IMR-90 (cell line): ENCODE measurements around the gene TSEN15. TPM values are rescaled to one million over a fixed set of nuclear protein-coding genes. Genes with fewer than 3 reads are reported as not detected.

Source experiments
- ATAC-seq: fragments of 200-7000 bp; cut with Tn5 transposase; 2 replicates; pipeline ENCODE4 v1.9.1; 2020; ENCODE audit warnings: low read depth, mild to moderate bottlenecking, moderate library complexity
- BruUV-seq: library from RNA; stranded (reverse); fragments of 400-500 nt; replicated peaks from 2 replicates; lab custom pipeline; 2021; lab: Mats Ljungman, UMichigan
- CTCF ChIA-PET: fragments of 300-600 bp; formaldehyde crosslinking; extraction: SDS; loops from one replicate; lab custom pipeline; 2021; ENCODE audit warnings: antibody characterized with exemption; lab: Yijun Ruan, JAX
- POLR2A ChIA-PET: fragments of 300-600 bp; sonication (Branson Sonifier 250); formaldehyde crosslinking; loops from one replicate; lab custom pipeline; 2022; ENCODE audit warnings: antibody characterized with exemption; ENCODE audit not compliant: unreplicated experiment; lab: Charles Lee
- DNase-seq: peaks from one replicate; pipeline ENCODE4 v3.0.0; 2013
- H2AFZ ChIP-seq: replicated peaks from 2 replicates; pipeline ENCODE3; 2013; ENCODE audit warnings: low read length, mild to moderate bottlenecking; ENCODE audit not compliant: poor library complexity
- H2AK5ac ChIP-seq: 2 replicates; pipeline ENCODE4 v1.6.1; 2013; ENCODE audit warnings: low read depth, low read length, inconsistent platforms
- H2AK9ac ChIP-seq: replicated peaks from 2 replicates; pipeline ENCODE3; 2013; ENCODE audit warnings: mild to moderate bottlenecking, low read depth, low read length, moderate library complexity; ENCODE audit not compliant: poor library complexity
- H2BK120ac ChIP-seq: 2 replicates; pipeline ENCODE4 v1.6.1; 2013; ENCODE audit warnings: low read depth, low read length, inconsistent platforms
- H2BK15ac ChIP-seq: 3 replicates; pipeline ENCODE4 v1.6.1; 2013; ENCODE audit warnings: low read depth, low read length, inconsistent platforms
- H2BK20ac ChIP-seq: 2 replicates; pipeline ENCODE4 v1.6.1; 2013; ENCODE audit warnings: low read depth, mild to moderate bottlenecking, inconsistent platforms, low read length, moderate library complexity
- H2BK5ac ChIP-seq: 2 replicates; pipeline ENCODE4 v1.6.1; 2013; ENCODE audit warnings: mild to moderate bottlenecking, low read depth, low read length, inconsistent platforms; ENCODE audit not compliant: poor library complexity, severe bottlenecking
- H3K14ac ChIP-seq: replicated peaks from 2 replicates; pipeline ENCODE4 v1.6.1; 2013; ENCODE audit warnings: low read depth, low read length, inconsistent platforms
- H3K18ac ChIP-seq: 2 replicates; pipeline ENCODE4 v1.6.1; 2013; ENCODE audit warnings: low read depth, low read length, control low read depth
- H3K23ac ChIP-seq: 2 replicates; pipeline ENCODE4 v1.6.1; 2013; ENCODE audit warnings: low read depth, low read length, inconsistent platforms
- H3K27ac ChIP-seq: 2 replicates; pipeline ENCODE4 v1.5.1; 2013; ENCODE audit warnings: mild to moderate bottlenecking, control low read depth, low read length; ENCODE audit not compliant: insufficient read depth
- H3K27me3 ChIP-seq: 2 replicates; pipeline ENCODE4 v1.6.1; 2013; ENCODE audit warnings: low read length; ENCODE audit not compliant: control insufficient read depth, insufficient read depth
- H3K36me3 ChIP-seq: 2 replicates; pipeline ENCODE4 v1.6.1; 2013; ENCODE audit warnings: low read length, mixed read lengths; ENCODE audit not compliant: control insufficient read depth, insufficient read depth
- H3K4ac ChIP-seq: 2 replicates; pipeline ENCODE4 v1.6.1; 2013; ENCODE audit warnings: low read depth, low read length, inconsistent platforms
- H3K4me1 ChIP-seq: 2 replicates; pipeline ENCODE4 v1.6.1; 2013; ENCODE audit warnings: low read length, mixed read lengths; ENCODE audit not compliant: control insufficient read depth, insufficient read depth
- H3K4me2 ChIP-seq: 2 replicates; pipeline ENCODE4 v1.6.1; 2013; ENCODE audit warnings: low read depth, mild to moderate bottlenecking, control low read depth, low read length, moderate library complexity
- H3K4me3 ChIP-seq: 2 replicates; pipeline ENCODE4 v1.5.1; 2013; ENCODE audit warnings: low read depth, mild to moderate bottlenecking, control low read depth, low read length, moderate library complexity; ENCODE audit not compliant: insufficient read depth
- H3K56ac ChIP-seq: 2 replicates; pipeline ENCODE4 v1.6.1; 2013; ENCODE audit warnings: low read length, inconsistent platforms; ENCODE audit not compliant: insufficient read depth; ENCODE audit errors: extremely low read depth
- H3K79me1 ChIP-seq, 2 experiments: 2 replicates each; pipeline ENCODE4 v1.6.1; 2013; ENCODE audit warnings: low read length in 2 of 2, inconsistent platforms in 1 of 2, low read depth in 1 of 2
- H3K9ac ChIP-seq: 2 replicates; pipeline ENCODE4 v1.6.1; 2013; ENCODE audit warnings: low read depth, low read length, control low read depth
- H3K9me1 ChIP-seq: 2 replicates; pipeline ENCODE4 v1.6.1; 2013; ENCODE audit warnings: low read length, inconsistent platforms; ENCODE audit not compliant: insufficient read depth
- H3K9me3 ChIP-seq: 2 replicates; pipeline ENCODE4 v1.6.1; 2013; ENCODE audit warnings: low read length; ENCODE audit not compliant: control insufficient read depth, insufficient read depth
- H4K20me1 ChIP-seq: 2 replicates; pipeline ENCODE4 v1.6.1; 2013; ENCODE audit warnings: low read length, inconsistent platforms; ENCODE audit not compliant: insufficient read depth
- H4K5ac ChIP-seq: 2 replicates; pipeline ENCODE4 v1.6.1; 2013; ENCODE audit warnings: mild to moderate bottlenecking, low read depth, low read length, control low read depth
- H4K8ac ChIP-seq, 2 experiments: 2 replicates each; pipeline ENCODE4 v1.6.1; 2013; ENCODE audit warnings: low read depth in 2 of 2, low read length in 2 of 2, control low read depth in 1 of 2, inconsistent platforms in 1 of 2
- H4K91ac ChIP-seq: 2 replicates; pipeline ENCODE4 v1.6.1; 2013; ENCODE audit warnings: low read depth, low read length, inconsistent platforms; ENCODE audit not compliant: insufficient read depth
- MAFK ChIP-seq: IDR thresholded peaks from 2 replicates; pipeline ENCODE4 v1.6.1; 2012; ENCODE audit warnings: low read depth, low read length, improper control_type of control experiment
- MAZ ChIP-seq: IDR thresholded peaks from 2 replicates; pipeline ENCODE4 v1.6.1; 2012; ENCODE audit warnings: low read depth, mild to moderate bottlenecking, low read length, improper control_type of control experiment, moderate library complexity, borderline replicate concordance
- WGBS, 2 experiments: methylation state at CpG; one replicate each; pipeline versions ENCODE4 v1.1.5 to v1.1.7; 2013; ENCODE audit warnings: missing lambda C conversion rate in 2 of 2; ENCODE audit not compliant: insufficient read length in 1 of 2; ENCODE audit errors: extremely low coverage in 2 of 2; 5-methylcytosine and 5-hydroxymethylcytosine counted together
- dilution Hi-C: fragments of 300-500 bp; cut with HindIII; formaldehyde crosslinking; loops from one replicate; pipeline ENCODE4 v1.14.3; 2018; ENCODE audit warnings: low sequenced_read_pairs; ENCODE audit not compliant: unreplicated experiment
- in situ Hi-C: fragments of 300-500 bp; cut with MboI; formaldehyde crosslinking; loops from 3 replicates; pipeline ENCODE4 v1.14.3; 2019; ENCODE audit warnings: low sequenced_read_pairs, inconsistent platforms, mixed read lengths
- intact Hi-C: fragments of 100-400 bp; cut with micrococcal nuclease; formaldehyde crosslinking; loops from 2 replicates; pipeline ENCODE4 v1.10.0; 2022
- polyA plus RNA-seq, 3 experiments: library from polyadenylated mRNA; depleted of rRNA; stranded (reverse); fragments of >200 nt; gene quantifications; 2 replicates each; pipeline ENCODE4 v1.2.3, GENCODE V29; 2012; ENCODE audit warnings: low replicate concordance in 1 of 3
- total RNA-seq: library from RNA; depleted of rRNA; stranded (reverse); fragments of >200 nt; gene quantifications from 2 replicates; pipeline ENCODE4 v1.2.3, GENCODE V29; 2012

TSEN15 gene
- total and polyA plus RNA-seq, 2 of the 4 experiments (the other 2 are of a cell fraction), result 32.4 to 45.0 TPM

DNA sequence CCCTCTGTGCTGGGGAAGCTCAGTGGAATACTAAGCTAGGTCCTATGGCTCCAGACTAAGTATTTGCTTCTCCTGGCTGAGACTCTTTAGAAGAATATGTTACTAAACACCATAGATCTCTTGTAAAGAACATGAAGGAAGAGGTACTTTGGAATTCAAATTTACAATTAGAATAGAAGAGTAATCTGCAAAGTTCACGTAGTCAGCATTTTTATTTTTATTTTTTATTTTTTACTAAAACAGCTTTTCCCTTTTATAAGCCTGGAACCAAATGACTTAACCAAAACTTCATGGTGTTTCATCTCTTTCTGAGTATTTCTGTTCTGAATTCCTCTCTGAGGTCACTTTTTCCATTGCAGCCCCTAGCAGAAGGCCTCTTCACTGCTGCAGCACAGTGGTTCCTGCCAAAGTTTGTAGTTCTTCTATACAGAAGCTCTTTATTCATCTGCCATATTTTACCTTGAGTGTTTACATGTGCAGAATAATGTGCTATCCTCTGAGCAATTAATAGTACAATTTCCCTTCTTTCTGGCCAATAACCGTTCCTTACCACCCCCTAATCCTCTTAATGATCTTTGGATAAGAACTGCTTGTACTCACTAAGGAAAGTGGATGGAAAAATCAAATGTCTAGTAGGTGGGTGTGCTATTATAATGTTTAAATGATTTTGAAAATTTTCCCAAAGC lies 27.2 kb downstream of the TSEN15 start:
- Histone ChIP-seq H4K8ac (no peak overlapping the region), H4K20me1 (no peaks in the 10 kb centered on the region), H3K4ac (no peak overlapping the region), H2BK20ac (no peak overlapping the region), H3K4me3 (no peak overlapping the region), H2BK120ac (no peak overlapping the region), H3K36me3 (peaks cover 2% of the 10 kb centered on the region; the same call in 1 of the 2 replicates), H3K4me1 (0 out of 2 replicates have a peak, but pooled peaks cover 2% of the 10 kb centered on the region), H3K9ac (no peak overlapping the region), H3K4me2 (no peak overlapping the region), H4K5ac (no peak overlapping the region), H2BK5ac (no peak overlapping the region), H2AFZ (no peak overlapping the region), H3K27me3 (no peaks in the 10 kb centered on the region), H3K9me3 (peaks cover 3% of the 10 kb centered on the region; the same call in 1 of the 2 replicates), H3K18ac (no peak overlapping the region), H3K23ac (no peak overlapping the region), H3K14ac (no peak overlapping the region), H2AK9ac (no peak overlapping the region), H3K79me1 (no peaks in the 10 kb centered on the region; a peak in 1 of 4 replicates), H3K56ac (no peak overlapping the region), H3K27ac (no peak overlapping the region), H2BK15ac (no peak overlapping the region), H2AK5ac (no peak overlapping the region), H3K9me1 (no peaks in the 10 kb centered on the region), H4K91ac (no peak overlapping the region)
- in situ Hi-C loops (loop anchor here (25.0 kb wide), 1 partner anchor 484 kb away; no protein-coding TSS in a partner anchor), intact Hi-C loops (no loop called here), dilution Hi-C loops (no loop called here)
- ATAC-seq, result no peak
- peak; percentile 54 for TF ChIP-seq MAFK
- TF ChIP-seq MAZ, result no peak
- no CpG with 5 or more reads among the region's 2 CpGs for WGBS, 2 experiments
- POLR2A ChIA-PET, result no interaction called here
- peak; percentile 36 for DNase-seq
- BruUV-seq, result no TSS peak
- CTCF ChIA-PET, result interaction anchor here (0.9 kb wide), 1 partner anchor 326 kb away, joined by 3 read pairs; no protein-coding TSS in a partner anchor
